HEK293T (cell line): ENCODE data around the gene C1R.

Experiments
- FOXM1 ChIP-seq: fragments of 450-650 bp; IDR thresholded peaks from 2 replicates; pipeline ENCODE4 v1.6.1; 2017; ENCODE audit warnings: mild to moderate bottlenecking, borderline replicate concordance
- LEF1 ChIP-seq: fragments of 450-650 bp; IDR thresholded peaks from 2 replicates; pipeline ENCODE4 v1.6.1; 2017; ENCODE audit warnings: mild to moderate bottlenecking, borderline replicate concordance

- TF ChIP-seq FOXM1 = no peak
- TF ChIP-seq LEF1 = no peak
These were observed 19.8 kb upstream of the C1R start for GRCh38 chr12:7112041-7112440.
